CD4-positive, alpha-beta T cell treated with Interleukin-4 for 1 hour (primary cell): ENCODE results near the gene CRB2.

ENCODE experiments used
- DNase-seq, 2 donors: peaks; one replicate each; pipeline ENCODE4 v3.0.0-alpha.2; 2020 to 2022

Gene CRB2

GRCh38 chr9:123408313-123409262 is 52.6 kb downstream of the CRB2 start:
- no peak for DNase-seq

GRCh38 chr9:123410281-123410910 is 54.4 kb downstream of the CRB2 start:
- no peak for DNase-seq

GRCh38 chr9:123411191-123411590 is 55.2 kb downstream of the CRB2 start:
- no peak for DNase-seq

- no peak for DNase-seq
These were observed 55.6 kb downstream of the CRB2 start for GRCh38 chr9:123411636-123412035.

- DNase-seq = no peak
These were observed 56.3 kb downstream of the CRB2 start for GRCh38 chr9:123412171-123412820.

GRCh38 chr9:123414204-123414603 is 58.2 kb downstream of the CRB2 start:
- DNase-seq = no peak

GRCh38 chr9:123414936-123415930 is 59.2 kb downstream of the CRB2 start:
- DNase-seq = no peak

- no peak for DNase-seq
These were observed 60.2 kb downstream of the CRB2 start for GRCh38 chr9:123416176-123416575.

GRCh38 chr9:123417289-123418051 is 61.5 kb downstream of the CRB2 start:
- DNase-seq = no peak

- DNase-seq = no peak
These were observed 62.0 kb downstream of the CRB2 start for GRCh38 chr9:123418052-123418430.

- DNase-seq = no peak
These were observed 62.5 kb downstream of the CRB2 start for GRCh38 chr9:123418506-123418905.

GRCh38 chr9:123419091-123419490 is 63.1 kb downstream of the CRB2 start:
- DNase-seq = no peak

- DNase-seq = no peak
These were observed 64.0 kb downstream of the CRB2 start for GRCh38 chr9:123419721-123420591.

- DNase-seq = no peak
These were observed 64.7 kb downstream of the CRB2 start for GRCh38 chr9:123420592-123421111.

- no peak for DNase-seq
These were observed 65.2 kb downstream of the CRB2 start for GRCh38 chr9:123421186-123421585.

- DNase-seq = no peak
These were observed 65.9 kb downstream of the CRB2 start for GRCh38 chr9:123421801-123422455.

- DNase-seq = no peak
These were observed 66.8 kb downstream of the CRB2 start for GRCh38 chr9:123422635-123423310.

GRCh38 chr9:123423311-123423640 is 67.3 kb downstream of the CRB2 start:
- no peak for DNase-seq

- DNase-seq = no peak
These were observed 68.1 kb downstream of the CRB2 start for GRCh38 chr9:123424131-123424530.
